ENCODE results near the gene LYZL1. TPM values are rescaled to one million over a fixed set of nuclear protein-coding genes. Genes with fewer than 3 reads are reported as not detected.

The LYZL1 gene
- total RNA-seq, 1 experiment from 2014 or later, result not detected

DNA sequence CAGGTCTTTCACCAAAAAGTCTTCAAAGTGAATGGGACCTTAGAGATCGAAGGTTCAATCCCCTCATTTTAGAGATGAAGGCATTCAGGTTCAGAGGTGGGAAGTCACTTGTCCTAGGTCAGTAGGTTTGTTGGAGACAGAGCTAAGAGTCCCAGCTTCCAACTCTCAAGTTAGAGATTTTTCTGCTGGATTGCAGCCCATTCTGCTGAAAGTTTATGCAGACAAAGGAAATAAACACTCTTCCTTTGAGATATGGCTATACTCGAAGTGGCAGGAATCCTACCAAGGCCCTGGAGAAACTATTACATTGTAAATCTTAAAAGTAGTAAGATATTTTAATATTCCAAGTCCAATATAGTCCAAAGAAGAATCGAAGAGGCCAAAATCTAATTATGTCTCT, 64.4 kb downstream of the LYZL1 start:
- Histone ChIP-seq H3K9me3 (ENCODE audit: control insufficient read depth in 1 of 2, insufficient read depth in 1 of 2, low read depth in 1 of 2, low read length in 2 of 2) (no peaks in the 10 kb centered on the region), H3K27ac (ENCODE audit: low read depth, low read length) (no peak overlapping the region), H3K9ac (ENCODE audit: low read length) (no peak overlapping the region), H3K4me1 (ENCODE audit: control insufficient read depth in 1 of 2, insufficient read depth in 2 of 2, low read length in 2 of 2) (no peaks in the 10 kb centered on the region), H3K27me3 (ENCODE audit: insufficient read depth, low read length) (0 out of 2 replicates have a peak, but pooled peaks cover 3% of the 10 kb centered on the region), H3K4me3 (replicated peaks in 1 of 2; ENCODE audit: low read depth in 1 of 2, low read length in 2 of 2) (no peak overlapping the region), H3K36me3 (ENCODE audit: control insufficient read depth in 1 of 2, insufficient read depth in 2 of 2, low read length in 2 of 2) (no peaks in the 10 kb centered on the region), H4K20me1 (ENCODE audit: insufficient read depth) (no peaks in the 10 kb centered on the region), H2AFZ (ENCODE audit: low read depth, low read length, poor library complexity, severe bottlenecking) (no peak overlapping the region), H3K9me2 (ENCODE audit: insufficient read depth) (no peaks in the 10 kb centered on the region), H3K4me2 (ENCODE audit: low read length) (no peak overlapping the region), H3K79me2 (ENCODE audit: insufficient read depth, low read length) (no peaks in the 10 kb centered on the region)
- no peak for TF ChIP-seq ZFX (IDR thresholded peaks at IDR 0.05)
- no peak for TF ChIP-seq ZNF274 (IDR thresholded peaks at IDR 0.05; ENCODE audit: low read depth, low read length)
- no peak for TF ChIP-seq EGR1 (IDR thresholded peaks at IDR 0.05; ENCODE audit: low read depth)
- TF ChIP-seq TCF7L2 (IDR thresholded peaks at IDR 0.05; ENCODE audit: borderline replicate concordance, extremely low read depth, insufficient read depth, insufficient read length), result no peak
- no peak for TF ChIP-seq SIN3A (IDR thresholded peaks at IDR 0.05; ENCODE audit: low read depth)
- TF ChIP-seq SP1 (IDR thresholded peaks at IDR 0.05; ENCODE audit: low read depth), result no peak
- TF ChIP-seq, protein P1, sequence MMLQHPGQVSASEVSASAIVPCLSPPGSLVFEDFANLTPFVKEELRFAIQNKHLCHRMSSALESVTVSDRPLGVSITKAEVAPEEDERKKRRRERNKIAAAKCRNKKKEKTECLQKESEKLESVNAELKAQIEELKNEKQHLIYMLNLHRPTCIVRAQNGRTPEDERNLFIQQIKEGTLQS (IDR thresholded peaks at IDR 0.05), result no peak
- CTCF ChIA-PET, result no interaction called here
- intact Hi-C loops (cut with micrococcal nuclease), result no loop called here
- POLR2A ChIA-PET, result no interaction called here
- RAD21 ChIA-PET (ENCODE audit: low non-redundant PET in 1 of 2, low total read pairs in 2 of 2, uncharacterized antibody in 2 of 2, unreplicated experiment in 2 of 2), result no interaction called here
- no TSS peak for BruUV-seq (replicated peaks)
- DNase-seq (ENCODE audit: low read depth, low spot score) (no peak), ATAC-seq (no peak)

DNA sequence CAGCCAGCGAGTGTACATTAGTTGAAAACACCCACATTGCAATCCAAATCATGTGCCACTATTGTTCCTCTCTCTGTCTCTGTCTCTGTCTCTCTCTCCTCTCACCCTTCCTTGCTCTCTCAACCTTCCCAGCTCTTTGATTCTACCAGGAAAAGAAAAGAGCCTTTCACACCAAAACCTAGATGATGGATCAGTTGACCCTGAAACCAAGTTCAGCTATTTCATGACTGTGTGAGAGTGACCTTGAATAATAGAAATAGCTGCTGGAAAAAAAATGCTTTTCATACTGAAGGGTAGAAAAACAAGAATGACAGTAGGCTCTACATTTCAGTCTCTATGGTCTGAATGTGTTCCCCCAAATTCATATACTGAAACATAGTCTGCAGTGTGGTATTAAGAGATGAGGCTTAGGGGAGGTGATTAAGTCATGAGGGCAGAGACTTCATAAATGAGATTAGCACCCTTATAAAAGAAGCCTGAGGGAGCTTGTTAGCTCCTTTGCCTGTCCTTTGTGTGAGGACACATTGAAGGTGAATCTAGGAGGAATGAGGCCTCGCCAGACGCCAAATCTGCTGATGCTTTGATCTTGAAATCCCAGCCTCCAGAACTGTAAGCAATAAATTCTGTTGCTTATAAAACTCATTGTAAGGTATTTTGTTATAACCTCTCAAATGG, 65.2 kb downstream of the LYZL1 start:
- Histone ChIP-seq H2AFZ (ENCODE audit: low read depth, low read length, poor library complexity, severe bottlenecking) (no peak overlapping the region), H3K4me2 (ENCODE audit: low read length) (no peak overlapping the region), H3K9ac (ENCODE audit: low read length) (no peak overlapping the region), H3K27me3 (ENCODE audit: insufficient read depth, low read length) (0 out of 2 replicates have a peak, but pooled peaks cover 3% of the 10 kb centered on the region), H3K79me2 (ENCODE audit: insufficient read depth, low read length) (no peaks in the 10 kb centered on the region), H3K9me2 (ENCODE audit: insufficient read depth) (no peaks in the 10 kb centered on the region), H3K36me3 (ENCODE audit: control insufficient read depth in 1 of 2, insufficient read depth in 2 of 2, low read length in 2 of 2) (no peaks in the 10 kb centered on the region), H3K27ac (ENCODE audit: low read depth, low read length) (no peak overlapping the region), H3K9me3 (ENCODE audit: control insufficient read depth in 1 of 2, insufficient read depth in 1 of 2, low read depth in 1 of 2, low read length in 2 of 2) (no peaks in the 10 kb centered on the region), H3K4me3 (replicated peaks in 1 of 2; ENCODE audit: low read depth in 1 of 2, low read length in 2 of 2) (no peak overlapping the region), H3K4me1 (ENCODE audit: control insufficient read depth in 1 of 2, insufficient read depth in 2 of 2, low read length in 2 of 2) (no peaks in the 10 kb centered on the region), H4K20me1 (ENCODE audit: insufficient read depth) (no peaks in the 10 kb centered on the region)
- intact Hi-C loops (cut with micrococcal nuclease), result no loop called here
- DNase-seq (ENCODE audit: low read depth, low spot score) (no peak), ATAC-seq (no peak)
- ChIA-PET POLR2A (no interaction called here), RAD21 (ENCODE audit: low non-redundant PET in 1 of 2, low total read pairs in 2 of 2, uncharacterized antibody in 2 of 2, unreplicated experiment in 2 of 2) (no interaction called here), CTCF (no interaction called here)
- BruUV-seq (replicated peaks), result no TSS peak
- TF ChIP-seq EZH2phosphoT487 (IDR thresholded peaks at IDR 0.05; ENCODE audit: borderline replicate concordance), result no peak
- no peak for TF ChIP-seq ELF1 (IDR thresholded peaks at IDR 0.05; ENCODE audit: borderline replicate concordance, low read depth)
- no peak for TF ChIP-seq YY1 (IDR thresholded peaks at IDR 0.05; ENCODE audit: extremely low read depth, insufficient replicate concordance, low read depth, low read length)
- TF ChIP-seq, protein P1 (IDR thresholded peaks at IDR 0.05), result no peak
- no peak for TF ChIP-seq SRF (IDR thresholded peaks at IDR 0.05; ENCODE audit: low read depth)
- TF ChIP-seq, protein P2, sequence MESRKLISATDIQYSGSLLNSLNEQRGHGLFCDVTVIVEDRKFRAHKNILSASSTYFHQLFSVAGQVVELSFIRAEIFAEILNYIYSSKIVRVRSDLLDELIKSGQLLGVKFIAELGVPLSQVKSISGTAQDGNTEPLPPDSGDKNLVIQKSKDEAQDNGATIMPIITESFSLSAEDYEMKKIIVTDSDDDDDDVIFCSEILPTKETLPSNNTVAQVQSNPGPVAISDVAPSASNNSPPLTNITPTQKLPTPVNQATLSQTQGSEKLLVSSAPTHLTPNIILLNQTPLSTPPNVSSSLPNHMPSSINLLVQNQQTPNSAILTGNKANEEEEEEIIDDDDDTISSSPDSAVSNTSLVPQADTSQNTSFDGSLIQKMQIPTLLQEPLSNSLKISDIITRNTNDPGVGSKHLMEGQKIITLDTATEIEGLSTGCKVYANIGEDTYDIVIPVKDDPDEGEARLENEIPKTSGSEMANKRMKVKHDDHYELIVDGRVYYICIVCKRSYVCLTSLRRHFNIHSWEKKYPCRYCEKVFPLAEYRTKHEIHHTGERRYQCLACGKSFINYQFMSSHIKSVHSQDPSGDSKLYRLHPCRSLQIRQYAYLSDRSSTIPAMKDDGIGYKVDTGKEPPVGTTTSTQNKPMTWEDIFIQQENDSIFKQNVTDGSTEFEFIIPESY (IDR thresholded peaks at IDR 0.05; ENCODE audit: extremely low read depth, insufficient replicate concordance, low read length), result no peak
- TF ChIP-seq, protein P3, sequence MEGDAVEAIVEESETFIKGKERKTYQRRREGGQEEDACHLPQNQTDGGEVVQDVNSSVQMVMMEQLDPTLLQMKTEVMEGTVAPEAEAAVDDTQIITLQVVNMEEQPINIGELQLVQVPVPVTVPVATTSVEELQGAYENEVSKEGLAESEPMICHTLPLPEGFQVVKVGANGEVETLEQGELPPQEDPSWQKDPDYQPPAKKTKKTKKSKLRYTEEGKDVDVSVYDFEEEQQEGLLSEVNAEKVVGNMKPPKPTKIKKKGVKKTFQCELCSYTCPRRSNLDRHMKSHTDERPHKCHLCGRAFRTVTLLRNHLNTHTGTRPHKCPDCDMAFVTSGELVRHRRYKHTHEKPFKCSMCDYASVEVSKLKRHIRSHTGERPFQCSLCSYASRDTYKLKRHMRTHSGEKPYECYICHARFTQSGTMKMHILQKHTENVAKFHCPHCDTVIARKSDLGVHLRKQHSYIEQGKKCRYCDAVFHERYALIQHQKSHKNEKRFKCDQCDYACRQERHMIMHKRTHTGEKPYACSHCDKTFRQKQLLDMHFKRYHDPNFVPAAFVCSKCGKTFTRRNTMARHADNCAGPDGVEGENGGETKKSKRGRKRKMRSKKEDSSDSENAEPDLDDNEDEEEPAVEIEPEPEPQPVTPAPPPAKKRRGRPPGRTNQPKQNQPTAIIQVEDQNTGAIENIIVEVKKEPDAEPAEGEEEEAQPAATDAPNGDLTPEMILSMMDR (IDR thresholded peaks at IDR 0.05 in 2 of 3, conservative IDR thresholded peaks at IDR 0.05 in 1 of 3; ENCODE audit: borderline replicate concordance in 1 of 3, insufficient read depth in 1 of 3, low read depth in 2 of 3, low read length in 2 of 3), result no peak
